Fibroblast of skin of abdomen (primary cell): ENCODE results near the gene BCL11B.

ENCODE experiments used
- DNase-seq: peaks from one replicate; pipeline ENCODE4 v3.0.0-alpha.2; 2013

BCL11B gene

DNA sequence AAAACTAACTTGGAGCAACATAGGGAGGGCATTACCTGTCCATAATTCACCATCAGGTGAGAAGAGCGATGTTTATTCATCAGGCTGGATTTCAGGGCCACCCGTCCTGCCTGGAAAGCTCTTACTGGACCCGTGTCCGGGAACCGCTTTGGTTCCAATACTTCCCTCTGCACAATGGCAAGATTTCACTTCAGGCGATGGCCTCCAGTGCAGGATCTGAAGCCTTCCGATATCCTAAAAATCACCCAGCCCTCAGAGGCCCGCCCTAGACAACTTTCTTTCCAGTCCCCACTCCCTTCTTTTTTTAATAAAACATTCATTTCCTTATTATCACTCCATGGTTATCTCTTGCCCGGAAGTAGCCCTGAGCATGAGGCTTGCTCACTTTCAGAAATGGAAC lies 92.5 kb downstream of the BCL11B start:
- no peak for DNase-seq

DNA sequence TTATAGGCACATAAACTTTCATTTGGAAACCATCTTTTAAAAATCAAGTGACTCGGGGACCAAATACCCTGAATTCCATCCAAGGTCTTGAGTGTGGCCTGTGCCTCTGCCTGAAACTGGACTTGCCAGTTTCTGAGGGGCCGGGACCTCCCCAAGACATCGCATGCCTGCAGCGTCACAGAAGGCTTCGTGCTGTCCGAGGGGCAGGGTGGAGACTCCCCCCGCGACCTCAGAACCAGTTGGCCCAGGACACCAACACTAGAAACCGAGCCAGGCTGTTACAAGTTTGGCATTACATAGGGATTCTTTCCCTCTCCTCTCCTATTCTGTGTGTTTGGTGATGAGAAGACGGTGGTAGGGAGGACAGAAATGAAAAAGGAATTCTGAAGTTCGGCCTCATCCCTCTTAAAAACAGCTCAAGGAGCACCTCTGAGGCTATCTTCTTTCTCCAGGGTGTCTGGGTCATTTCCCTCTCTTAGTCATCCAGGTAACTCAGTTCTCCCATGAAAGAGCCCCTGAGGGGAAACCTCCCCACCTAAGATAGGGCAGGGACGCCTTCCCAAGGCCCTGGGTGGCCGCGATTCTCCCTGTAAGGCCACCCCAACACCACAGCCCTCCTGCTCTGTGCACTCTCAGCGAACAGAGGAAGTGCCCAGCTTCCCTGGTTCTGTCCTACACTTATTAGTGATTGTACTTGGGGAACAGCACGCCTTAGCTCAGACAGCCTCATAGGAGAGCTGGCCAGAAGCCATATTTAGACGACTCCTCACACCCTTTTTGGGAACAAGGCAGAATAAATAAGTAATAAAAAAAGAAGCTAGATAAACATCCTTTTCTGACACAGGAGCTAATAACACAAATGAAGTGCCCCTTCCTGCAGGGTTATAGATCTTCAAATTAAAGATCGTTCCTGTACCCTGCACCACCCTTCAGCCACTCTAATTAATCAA lies 93.8 kb downstream of the BCL11B start:
- no peak for DNase-seq

DNA sequence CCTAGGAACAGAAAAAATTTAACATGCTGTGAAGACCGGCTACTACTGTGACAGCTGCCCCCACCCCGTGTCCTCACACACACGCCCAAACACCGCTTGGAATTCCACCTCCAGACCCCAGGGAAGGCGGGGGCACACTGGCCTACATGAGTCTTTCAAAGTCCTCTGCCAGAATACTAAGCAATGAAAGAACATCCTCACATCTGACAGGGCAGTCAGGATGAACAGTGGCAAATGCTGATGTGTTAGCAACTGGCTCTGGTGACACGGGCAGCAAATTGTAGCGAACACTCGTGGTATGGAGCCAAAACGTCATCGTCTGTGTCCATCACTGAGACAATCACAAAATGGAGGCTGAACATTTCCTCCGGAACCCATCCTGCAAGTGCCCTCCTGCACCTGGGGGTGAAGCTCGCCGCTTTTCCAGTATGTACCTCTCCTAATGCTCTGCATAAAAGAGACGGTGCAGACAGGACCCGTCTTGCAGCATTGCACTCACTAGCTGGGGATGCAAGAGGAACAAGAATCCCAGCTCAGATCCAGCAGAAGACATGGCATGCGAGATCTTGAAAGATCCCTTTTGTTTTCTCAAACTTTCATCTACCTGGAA lies 94.8 kb downstream of the BCL11B start:
- DNase-seq: no peak

DNA sequence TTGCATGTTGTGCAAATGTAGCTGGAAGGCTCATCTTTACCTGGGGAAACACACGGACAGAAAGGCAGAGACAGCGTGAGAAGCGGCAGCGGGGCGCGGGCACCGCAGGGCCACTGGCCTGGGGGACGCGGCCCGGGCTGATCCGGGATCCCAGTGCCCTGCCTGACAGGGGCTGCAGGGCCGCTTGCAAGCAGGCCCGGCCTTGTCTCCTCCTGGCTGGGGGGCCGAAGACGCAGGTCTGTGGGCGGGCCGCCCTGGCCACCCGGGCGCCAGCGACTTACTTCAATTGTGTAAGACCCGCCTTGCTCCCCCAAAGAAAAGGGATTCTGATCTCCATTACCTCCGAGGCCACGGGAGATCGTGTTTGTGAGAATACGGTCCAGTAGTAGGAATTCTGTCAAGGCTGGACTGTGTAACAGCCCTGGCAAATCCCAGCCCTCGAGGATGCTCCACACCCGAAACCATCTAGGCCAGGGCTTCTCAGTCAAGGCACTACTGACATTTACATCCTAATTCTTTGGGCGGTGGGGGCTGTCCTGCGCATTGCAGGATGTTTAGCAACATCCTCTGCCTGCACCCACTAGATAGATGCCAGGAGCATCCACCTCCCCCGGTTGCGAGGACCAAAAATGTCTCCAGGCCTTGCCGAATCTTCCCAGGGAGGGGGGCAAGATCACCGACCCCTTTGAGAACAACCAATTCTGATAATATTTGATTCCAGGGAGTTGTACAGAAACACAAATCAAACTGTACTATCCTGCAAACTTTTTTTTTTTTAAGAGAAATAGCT lies 95.6 kb downstream of the BCL11B start:
- DNase-seq: no peak

DNA sequence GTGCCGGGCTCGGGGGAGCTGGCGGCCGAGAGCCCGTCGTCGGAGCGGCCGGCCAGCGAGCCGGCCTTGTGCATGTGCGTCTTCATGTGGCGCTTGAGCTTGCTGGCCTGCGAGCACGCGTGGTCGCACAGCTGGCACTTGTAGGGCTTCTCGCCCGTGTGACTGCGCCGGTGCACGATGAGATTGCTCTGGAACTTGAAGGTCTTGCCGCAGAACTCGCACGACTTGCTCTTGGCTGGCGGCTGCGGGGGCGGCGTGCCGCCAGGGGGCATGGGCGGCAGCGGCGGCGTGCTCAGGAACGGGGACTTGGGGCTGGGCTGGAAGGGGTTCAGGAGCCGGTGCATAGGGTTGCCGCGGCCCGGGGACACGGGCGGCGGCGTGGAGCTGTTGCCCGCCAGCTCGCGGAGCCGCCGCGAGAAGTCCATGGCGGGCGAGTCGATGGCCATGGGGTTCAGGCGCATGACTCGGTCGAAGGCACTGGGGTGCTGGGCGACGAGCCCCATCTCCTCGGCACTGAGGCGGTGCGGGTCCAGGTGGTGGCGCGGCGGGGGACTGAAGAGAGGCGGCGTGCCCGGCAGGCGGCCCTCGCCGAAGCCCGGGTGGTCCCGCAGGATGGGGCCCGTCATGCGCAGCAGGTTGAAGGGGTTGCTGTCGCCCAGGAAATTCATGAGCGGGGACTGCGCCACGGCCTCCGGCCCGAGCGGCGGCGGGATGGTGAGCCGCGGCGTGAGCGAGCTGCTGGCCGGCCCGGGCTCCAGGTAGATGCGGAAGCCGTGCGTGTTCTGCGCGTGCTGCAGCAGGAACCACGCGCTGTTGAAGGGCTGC lies 96.5 kb downstream of the BCL11B start:
- no peak for DNase-seq

DNA sequence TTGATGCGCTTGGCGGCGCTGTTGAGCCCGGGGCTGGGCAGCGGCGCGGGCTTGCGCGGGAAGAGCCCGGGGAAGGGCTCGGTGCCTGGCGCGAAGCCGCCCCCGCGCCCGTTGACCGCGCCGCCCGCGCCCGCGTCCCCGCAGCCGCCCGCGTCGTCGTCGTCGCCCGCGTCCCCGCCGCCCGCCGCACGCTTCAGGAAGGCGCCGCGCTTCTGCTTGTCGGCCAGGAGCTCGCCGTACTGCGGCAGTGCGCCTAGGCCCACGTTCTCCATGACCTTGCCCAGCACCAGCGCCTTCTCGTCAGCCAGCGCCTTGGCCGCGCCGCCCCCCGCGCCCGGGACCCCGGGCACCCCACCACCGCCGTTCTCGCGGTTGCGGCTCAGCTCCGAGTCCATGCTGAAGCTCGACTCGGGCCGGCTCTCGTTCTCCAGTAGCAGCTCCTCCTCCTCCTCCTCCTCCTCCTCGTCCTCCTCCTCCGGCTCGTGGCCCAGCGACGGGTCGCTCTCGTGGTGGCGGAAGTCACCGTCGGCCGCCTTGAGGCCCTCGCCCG lies 97.2 kb downstream of the BCL11B start:
- no peak for DNase-seq

DNA sequence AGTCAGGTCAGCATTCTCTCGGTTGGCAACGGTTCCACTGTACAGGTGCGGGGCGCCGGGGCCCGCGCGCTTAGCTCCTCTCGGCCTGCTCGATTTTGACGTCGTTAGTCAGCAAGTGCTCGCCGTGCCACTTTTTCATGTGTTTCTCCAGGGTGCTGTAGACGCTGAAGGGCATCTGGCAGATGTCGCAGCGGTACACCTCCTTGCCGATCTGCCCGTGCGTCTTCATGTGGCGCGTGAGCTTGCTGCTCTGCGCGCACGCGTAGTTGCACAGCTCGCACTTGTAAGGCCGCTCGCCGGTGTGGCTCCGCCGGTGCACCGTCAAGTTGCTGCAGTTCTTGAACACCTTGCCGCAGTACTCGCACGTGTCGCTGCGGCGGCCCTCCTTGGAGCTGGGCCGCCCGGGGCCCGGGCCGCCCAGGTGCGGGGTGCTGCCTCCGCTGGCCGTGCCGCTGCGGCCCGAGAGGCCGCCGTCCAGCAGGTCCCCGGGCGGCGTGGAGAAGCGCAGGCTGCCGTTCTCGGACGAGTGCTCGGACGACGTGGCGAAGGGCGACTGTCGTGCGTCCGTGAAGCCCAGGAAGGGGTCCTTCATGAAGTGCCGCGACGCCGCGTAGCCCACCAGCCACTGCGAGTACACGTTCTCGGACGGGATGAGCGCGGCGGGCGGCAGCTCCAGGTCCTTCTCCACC lies 97.8 kb downstream of the BCL11B start:
- no peak for DNase-seq

DNA sequence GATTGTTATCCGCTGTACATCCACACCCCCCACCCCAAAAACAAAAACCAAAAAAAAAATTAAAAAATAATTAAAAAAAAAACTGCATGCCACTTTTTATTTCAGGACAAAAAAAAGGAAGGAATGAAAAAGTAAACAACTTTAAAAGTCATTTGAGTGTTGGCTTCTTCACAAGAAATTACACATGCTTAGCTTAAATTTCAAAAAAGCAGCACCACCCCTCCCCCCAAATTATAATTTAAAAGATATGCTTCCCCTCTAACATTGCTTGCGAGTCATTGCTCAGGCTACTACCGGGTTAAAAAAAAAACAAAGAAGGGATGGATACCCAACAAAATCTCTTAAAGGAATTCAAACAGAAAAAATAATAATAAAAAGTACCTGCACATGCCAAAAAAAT lies 98.5 kb downstream of the BCL11B start:
- DNase-seq: peak; percentile 13

DNA sequence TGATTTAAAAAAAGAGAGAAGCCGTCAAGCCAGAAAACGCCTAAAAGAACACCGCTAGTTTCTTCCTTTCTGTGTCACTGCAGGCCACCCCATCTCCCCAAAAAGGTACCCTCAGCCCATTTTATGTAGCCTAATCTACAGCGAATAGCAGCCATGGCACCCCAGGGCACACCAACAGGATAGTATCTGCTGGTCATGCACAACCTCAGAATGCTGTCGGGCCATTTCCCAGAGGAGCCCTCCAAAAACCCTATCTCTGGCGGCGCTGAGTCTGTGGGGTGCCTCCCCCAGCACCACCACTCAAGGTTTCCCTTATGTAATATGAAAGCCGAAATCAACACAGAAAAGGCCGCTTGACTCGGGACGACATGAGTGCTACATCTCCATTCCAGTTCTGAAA lies 98.9 kb downstream of the BCL11B start:
- no peak for DNase-seq

DNA sequence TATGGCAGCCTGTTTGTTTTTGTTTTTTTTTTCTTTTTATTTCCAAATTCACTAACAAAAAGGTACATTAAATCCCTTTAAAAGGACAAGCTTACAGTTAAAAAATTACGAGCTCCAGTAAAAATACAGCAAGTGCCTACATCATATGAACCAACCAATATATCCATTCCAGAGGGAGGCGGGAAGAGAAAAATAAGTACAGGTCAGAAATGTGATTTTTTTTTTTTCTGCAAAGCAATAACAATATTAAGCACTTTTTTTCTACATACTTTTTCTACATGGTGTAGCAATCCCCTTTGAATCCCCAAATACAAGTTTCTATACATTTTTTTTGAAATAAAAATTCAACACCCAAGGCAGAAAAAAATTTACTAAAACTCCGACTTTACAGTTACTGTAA lies 100.6 kb downstream of the BCL11B start:
- no peak for DNase-seq

DNA sequence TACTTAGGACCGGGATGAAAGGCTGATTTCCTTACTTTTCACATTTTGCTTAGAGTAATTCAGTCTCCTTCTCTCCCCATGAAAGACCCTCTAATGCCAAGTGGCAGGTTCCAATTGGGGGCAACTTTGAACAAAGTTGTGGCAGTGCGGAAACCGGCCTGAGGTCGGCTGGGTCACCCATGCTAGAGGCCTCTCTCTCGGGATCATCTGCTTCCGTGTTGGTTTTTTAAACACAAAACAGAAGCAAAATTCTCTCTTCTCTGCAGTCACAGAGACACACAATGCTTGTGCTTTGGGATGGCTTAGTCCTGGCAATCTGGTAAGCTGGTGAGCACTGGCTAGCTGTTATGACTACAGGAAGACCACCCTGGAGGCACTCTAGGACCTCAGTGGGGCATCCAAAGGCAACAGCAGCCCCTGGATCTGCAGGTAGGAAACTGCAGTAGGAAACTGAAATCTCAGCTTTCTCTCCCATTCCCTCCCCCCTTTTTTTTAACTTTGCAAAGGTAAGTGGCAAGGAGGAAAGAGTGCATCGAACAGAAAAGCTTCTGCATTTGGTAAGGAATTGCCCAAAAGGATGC lies 102.1 kb downstream of the BCL11B start:
- no peak for DNase-seq

DNA sequence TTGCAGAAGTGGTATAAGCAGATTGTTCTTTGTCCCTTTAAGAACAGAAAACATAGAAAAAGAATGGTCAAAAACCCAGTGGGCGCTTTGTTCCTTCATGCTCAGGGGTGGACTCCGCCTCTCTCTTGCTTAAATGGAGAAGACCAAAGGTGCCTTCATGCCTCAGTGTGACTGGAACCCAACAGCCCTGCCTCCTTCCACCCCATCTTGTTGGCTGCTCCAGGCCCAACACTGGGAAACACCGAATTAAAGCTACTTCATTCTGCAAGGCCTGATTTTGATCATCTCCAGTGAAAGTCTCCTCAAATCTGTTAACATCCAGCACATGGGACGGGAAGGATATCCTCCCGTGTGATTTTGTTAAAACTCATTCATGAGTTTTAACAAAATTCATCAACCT lies 103.7 kb downstream of the BCL11B start:
- no peak for DNase-seq

DNA sequence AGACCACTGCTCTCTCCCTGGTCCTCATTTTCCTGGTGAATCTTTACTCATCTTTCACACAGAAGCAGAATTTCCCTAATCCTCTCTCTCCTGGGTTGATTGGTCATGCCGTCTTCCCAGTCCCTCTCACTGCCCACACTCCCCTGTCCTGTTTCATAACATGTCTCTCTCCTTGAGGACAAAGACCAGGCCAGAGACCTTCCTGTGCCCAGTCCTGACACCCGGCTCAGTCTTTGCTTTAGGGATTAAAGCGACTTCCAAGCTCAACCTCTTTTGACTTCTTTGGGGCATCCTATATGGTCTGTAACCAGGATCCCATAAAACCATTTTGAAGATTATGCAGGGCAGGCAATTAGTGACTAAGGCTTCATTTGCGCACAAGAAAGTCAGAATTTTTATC lies 105.5 kb downstream of the BCL11B start:
- no peak for DNase-seq

DNA sequence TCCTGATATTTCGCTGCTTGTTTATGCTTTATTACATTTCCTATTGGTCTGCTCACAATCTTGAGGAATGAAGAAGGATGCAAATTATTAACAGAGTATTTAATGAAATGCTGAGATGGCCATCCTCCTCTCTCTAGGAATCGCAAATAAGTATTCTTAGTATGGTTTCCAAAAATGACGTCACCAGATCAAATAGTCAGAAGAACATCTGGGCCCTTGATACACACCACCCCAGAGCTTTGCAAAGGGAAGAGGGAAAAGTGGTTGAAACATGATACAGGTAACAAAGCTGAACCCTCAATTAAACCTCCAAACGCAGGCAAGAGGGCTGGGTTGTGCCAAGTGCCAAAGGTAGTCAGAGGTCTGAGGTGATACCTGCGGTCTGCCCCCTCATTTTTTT lies 107.3 kb downstream of the BCL11B start:
- DNase-seq: no peak

DNA sequence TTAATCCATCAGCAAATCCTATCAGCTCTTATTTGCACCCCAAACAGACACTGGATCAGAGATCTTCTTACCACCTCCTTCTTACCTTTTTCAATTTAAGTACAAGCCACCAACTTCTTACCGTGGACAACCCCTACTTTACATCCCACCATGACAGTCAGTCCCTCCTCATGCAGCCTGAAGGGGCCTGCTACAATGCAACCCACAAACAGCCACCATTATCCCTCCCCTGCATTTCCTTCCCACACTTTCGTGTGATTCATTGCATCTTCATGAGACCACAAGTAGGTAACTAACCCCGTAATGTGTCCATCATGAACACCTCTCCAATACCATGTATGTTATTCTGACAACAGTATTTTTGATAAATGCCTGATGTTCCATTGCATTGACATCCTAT lies 108.6 kb downstream of the BCL11B start:
- no peak for DNase-seq

DNA sequence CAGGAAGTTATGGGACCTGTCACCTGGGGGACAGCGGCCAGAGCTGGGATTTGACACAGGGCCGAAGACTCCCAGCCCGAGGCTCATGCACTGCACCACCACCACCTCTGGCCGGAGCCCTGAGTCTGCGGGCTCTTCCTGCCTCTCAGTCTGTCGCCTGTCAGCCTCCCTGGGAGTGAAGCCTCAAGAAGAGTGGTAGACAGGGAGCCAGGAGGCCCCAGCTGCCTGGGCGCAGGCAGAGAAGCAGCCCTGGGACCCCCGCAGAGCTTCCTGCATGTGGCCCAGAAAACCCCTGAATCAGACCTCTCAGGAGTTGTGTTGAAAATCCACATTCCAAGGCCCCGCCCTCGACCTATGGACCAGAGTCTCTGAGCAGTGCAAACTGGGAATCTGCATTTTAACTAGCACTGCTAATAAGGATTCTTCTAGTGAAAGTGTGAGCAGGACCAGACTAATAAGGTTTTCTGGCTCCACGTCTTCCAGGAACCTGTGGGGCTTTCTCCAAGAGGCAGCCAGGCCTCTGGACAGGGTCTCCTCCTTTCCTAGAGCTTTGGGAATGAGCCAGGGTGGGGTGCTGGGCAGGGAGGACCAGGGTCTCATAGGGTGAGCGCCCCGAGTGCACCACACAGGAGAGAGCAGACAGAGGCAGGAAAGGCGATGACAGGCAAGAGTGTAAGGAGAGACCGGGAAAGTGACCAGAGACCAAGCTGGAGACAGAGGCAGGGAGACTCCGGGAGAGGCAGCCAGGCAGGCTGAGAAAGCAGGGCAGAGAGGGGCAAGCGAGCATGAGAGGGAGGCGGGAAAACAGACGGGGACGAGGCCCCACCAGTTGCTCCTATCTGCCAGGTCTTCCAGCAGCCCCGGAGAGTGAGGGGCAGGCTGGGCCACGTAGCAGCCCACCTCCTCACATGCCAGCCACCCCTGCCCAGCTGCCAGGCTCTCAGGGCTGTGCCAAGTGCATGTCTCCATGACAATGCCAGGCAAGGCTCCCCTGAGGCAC lies 112.4 kb downstream of the BCL11B start:
- DNase-seq: no peak

DNA sequence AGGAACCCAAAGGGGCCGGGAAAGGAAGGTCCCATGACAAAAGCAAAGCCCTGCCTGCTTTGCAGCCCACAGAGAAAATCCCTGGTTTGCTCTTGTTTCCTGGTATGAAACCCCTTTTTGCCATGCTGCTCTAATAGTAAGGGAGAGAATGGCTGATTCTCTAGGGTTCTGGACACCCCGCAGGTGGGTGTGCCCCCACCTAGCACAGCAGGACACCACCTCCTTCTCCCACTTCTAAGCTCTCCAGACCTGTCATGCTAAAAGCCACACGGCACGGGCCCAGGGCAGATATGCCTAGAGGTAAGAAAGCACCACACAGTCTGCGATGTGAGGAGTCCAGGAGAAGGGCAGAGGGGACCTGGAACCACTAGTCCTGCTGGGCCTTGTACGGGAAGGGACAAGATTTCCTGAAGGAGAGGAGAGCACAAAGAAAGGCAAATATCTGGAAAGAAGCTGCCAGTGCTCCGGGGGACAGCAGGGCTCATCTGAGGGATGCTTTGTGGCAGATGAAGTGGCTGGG lies 113.3 kb downstream of the BCL11B start:
- DNase-seq: no peak

DNA sequence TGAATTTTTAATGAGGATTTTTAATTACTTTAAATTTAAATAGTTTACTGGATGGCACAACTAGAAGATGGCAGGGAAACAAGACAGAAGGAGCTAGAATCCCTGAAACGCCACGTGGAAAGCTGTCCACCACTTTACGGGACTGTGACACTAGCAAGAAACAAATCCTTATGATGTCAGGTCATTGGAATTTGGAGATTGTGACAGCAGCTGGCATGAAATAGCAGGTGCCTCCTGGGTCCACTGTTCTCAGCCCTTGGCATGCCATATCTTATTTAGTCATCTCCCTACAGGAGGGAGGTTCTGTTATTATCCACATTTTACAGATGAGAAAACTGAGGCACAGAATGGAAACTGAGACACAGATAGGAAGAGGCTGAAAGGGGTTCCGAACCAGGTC lies 113.8 kb downstream of the BCL11B start:
- DNase-seq: no peak

DNA sequence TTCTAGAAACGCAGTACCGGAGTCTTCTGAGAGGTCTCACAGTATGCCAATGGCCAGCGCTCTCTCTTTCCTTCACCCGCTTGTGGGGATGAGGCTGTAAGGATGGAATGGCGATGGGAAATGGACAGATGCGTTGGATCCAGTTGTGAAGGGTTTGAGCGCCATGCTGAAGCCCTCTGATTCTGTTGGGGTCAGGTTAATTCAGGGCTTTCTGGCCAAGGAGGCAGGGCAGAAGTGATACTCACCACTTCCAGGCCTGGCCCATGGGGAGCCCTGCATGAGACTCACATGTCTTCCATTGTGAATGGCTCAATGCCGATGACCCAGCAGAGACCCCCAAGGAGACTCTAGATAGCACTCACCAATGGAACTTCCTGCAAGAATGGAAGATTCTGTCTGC lies 114.3 kb downstream of the BCL11B start:
- DNase-seq: no peak

DNA sequence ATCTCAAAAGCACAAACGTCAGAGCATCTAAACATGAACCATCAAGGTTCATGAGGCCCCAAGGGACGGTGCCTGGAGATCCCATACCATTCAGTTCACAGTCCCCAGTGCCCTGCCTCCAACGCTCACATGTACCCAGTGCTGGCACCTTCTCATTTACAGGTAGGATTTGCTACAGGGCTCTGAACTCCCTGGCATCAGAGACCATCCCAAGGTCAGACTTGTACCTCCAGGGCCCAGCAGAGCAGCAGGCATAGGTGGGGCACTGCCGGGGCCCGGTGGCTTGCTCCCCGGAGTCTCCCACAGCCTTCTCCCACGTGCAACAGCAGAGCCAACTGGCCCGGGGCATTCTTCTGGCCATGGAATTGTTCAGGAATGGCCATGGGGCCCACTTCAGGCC lies 114.8 kb downstream of the BCL11B start:
- DNase-seq: no peak
